ENCODE results near the gene PMM2.
"Not testable (repeated sequence)": the region's sequence is repeated elsewhere in the genome, so short reads cannot be mapped to it uniquely, and the experiment has no call there.

Gene PMM2

DNA sequence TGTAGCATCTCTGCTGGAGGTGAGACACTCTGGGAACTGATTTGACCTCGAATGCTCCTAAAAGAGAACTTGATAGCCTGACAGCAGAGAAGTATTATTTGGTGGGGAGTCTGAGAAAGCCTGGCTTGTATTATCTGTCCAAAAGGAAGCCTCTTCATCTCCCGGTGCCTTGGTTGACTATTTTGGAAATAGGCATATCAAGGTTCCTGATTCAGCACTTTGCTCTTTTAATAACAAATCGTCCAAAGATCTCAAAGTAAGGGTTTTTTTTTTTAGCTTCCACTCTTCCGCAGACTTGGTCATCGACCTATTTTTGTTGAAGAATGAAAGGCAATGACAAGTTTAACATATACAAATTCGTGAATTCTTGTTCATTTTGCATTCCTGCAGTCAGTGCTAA lies 15.0 kb upstream of the PMM2 start:
- DNase-seq (ENCODE audit: low read depth): no peak

DNA sequence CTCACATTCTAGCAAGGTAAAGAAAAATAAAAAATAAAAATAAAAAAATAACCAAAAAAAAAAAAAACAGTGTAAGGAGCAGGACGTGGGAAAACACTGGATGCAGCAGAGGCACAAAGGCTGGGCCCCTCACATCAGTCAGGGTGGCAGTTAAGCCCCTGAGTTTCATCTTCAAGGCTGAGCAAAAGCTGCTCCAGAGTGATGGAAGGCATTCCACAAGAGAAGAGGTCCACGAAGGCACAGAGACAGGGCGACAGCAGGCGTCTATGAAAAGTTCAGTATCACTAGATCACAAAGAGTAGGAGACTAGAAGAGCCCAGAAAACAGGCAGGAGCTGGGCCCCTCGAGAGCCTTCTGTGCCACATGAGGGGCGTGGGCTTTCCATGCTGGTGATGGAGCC lies 12.2 kb upstream of the PMM2 start:
- no peak for DNase-seq (ENCODE audit: low read depth)

- not testable (repeated sequence) for DNase-seq (ENCODE audit: low read depth)
These were observed 11.3 kb upstream of the PMM2 start for GRCh38 chr16:8786316-8786715.

GRCh38 chr16:8788578-8789172 lies 9.0 kb upstream of the PMM2 start:
- no peak for DNase-seq (ENCODE audit: low read depth)

DNA sequence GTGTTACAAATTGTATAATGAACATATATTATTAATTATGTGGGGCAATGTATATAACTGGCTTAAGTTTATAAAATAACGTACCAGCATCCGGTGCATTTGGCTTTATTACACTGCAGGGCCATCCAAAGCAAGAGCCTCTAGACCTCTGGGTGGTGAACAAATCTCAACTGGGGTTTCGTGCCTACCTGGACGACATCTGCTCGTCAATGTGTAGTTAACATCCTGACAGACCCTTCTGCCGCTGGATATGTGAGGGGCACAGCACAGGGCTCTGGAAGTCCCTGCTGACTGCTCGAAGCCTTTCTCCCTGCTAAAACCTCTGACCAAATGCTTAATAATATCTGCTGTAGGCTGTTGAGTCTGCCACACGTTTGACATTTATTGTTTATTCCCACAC lies 2.5 kb upstream of the PMM2 start:
- DNase-seq (ENCODE audit: low read depth): no peak

DNA sequence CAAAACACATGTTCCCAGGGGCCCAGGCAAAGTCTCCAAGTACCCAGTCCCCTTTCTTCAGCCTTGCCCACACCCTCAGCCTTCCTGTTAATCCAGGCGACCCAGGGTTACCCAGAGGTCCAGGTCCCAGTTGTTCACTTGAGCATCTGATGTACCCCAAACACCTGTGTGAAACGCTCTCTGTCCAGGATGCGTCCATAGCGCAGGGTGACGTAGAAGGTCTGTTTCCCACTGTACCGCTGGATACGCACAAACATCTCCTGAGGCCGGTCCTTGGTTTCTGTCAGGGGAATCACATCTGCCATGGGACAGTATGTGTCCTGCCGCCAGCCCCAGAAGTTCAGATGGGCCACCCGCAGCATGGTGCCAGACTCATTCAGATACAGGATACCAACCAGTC lies 1.8 kb upstream of the PMM2 start:
- DNase-seq (ENCODE audit: low read depth): no peak

GRCh38 chr16:8796469-8797363 lies 923 bp upstream of the PMM2 start:
- DNase-seq (ENCODE audit: low read depth): no peak

DNA sequence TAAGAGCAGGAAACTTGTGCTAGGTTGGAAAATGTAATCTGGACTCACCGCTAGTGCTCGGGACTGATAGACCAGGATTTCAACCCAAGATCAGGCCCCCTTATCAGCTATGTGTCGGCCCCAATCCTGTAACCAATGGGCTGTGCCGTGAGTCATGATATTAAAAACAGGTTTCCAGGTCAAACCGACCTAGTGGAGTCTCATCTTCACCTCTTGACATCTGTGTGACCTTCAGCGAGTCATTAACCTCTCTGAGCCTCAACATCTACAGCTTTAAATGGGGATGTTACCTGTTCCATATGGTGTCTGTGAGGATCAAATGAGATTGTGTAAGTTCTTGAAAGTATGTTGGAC lies 512 bp downstream of the PMM2 start:
- DNase-seq (ENCODE audit: low read depth): peak; percentile 22

- DNase-seq (ENCODE audit: low read depth): no peak
These were observed 1.0 kb downstream of the PMM2 start for GRCh38 chr16:8798535-8799157.

DNA sequence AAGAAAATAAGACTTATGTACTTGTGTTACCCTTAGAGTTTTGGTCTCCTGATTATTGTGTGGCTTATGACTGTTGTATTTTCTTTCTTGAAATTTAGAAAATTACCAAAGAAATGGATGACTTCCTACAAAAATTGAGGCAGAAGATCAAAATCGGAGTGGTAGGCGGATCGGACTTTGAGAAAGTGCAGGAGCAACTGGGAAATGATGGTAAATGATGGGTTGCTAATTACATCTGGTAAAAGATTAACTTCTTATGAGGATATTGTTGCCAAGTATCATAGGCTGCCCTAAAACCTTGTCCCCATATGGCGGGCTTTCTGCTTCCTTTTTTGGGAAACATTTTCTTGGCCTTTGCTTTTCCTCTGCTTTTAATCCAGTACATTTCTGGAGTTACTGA lies 4.1 kb downstream of the PMM2 start:
- DNase-seq (ENCODE audit: low read depth): no peak

- DNase-seq (ENCODE audit: low read depth): not testable (repeated sequence)
These were observed 6.1 kb downstream of the PMM2 start for GRCh38 chr16:8803733-8804132.

- no peak for DNase-seq (ENCODE audit: low read depth)
These were observed 6.7 kb downstream of the PMM2 start for GRCh38 chr16:8804313-8804712.

DNA sequence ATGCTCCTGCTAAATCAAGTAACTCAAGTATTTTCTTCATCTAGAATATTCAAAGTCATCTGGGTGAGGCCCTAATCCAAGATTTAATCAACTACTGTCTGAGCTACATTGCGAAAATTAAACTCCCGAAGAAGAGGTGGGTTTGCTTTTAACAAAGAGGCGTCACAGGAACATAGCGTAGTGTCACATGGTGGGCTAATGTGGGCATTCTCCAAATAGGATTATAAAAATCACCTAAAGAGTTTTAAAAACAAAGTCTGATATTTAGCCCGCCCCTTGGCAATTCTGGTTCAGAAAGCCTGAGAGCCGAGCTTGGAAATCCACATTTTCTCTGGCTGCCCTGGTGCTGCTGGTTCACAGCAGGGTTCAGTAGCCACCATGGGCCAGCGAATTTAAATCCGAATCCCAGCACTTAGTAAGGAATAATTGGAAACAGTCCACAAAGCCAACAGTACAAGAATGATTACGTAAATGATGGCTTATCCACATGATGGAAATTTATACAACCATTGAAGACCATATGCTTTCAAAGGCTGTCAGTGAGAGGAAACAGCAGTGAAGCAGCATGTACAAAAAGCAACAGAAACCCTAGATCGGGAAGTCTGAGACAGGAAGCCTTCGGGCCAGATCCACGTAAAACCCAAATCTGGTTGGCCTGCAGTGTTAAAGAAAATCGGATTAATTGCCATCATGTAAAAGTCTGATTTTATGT lies 8.8 kb downstream of the PMM2 start:
- DNase-seq (ENCODE audit: low read depth): no peak

DNA sequence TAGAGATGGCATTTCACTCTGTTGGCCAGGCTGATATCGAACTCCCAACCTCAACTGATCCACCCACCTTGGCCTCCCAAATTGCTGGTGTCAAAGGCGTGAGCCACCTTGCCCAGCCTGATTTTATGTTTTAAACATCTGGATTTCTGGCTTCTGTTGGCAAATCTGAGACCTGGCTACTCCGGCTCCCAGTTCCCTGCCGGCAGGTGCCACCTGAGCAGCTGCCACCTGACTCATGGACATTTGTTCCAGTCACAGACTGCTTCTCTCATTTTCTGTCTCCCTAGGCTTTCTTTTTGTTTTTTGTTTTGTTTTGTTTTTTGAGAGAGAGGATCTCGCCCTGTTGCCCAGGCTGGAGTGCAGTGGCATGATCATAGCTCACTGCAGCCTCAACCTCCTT lies 9.6 kb downstream of the PMM2 start:
- no peak for DNase-seq (ENCODE audit: low read depth)

GRCh38 chr16:8808009-8808408 lies 10.4 kb downstream of the PMM2 start:
- no peak for DNase-seq (ENCODE audit: low read depth)

DNA sequence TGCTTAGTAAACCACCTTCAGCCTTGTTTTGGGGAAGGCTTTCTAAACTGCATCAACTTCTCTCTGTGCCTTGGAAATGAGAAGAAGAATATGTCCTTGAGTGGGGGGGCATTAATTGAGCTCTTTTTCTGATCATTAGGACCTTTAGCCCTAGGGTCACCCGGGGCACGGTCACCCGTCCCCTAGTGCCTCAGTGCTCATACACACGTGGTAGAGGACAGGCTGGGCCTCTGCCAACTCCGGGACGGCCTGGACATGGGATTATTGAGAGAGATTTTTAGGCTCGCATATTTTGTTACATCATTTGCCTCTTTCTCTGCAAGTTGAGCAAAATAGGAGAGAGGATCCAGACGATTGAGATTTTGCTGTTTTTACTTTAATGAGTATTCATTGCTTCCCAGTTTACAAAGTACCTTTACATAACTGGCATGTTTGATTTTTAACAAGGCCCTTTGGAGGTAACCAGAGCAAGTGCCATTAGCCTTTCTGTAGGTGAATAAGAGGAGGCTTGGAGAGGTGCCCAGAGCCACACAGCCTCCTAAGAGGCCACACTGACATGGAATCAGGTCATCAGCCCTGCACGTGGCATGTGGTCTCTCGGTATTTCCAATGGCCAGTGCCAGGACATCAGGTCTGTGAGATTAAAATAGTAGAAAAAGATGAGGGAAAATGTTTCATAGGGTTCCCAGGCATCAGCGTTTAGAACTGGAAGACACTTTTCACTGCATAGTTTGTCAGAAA lies 11.1 kb downstream of the PMM2 start:
- DNase-seq (ENCODE audit: low read depth): no peak

GRCh38 chr16:8812162-8812843 lies 14.7 kb downstream of the PMM2 start:
- no peak for DNase-seq (ENCODE audit: low read depth)

- no peak for DNase-seq (ENCODE audit: low read depth)
These were observed 16.6 kb downstream of the PMM2 start for GRCh38 chr16:8814095-8814806.

DNA sequence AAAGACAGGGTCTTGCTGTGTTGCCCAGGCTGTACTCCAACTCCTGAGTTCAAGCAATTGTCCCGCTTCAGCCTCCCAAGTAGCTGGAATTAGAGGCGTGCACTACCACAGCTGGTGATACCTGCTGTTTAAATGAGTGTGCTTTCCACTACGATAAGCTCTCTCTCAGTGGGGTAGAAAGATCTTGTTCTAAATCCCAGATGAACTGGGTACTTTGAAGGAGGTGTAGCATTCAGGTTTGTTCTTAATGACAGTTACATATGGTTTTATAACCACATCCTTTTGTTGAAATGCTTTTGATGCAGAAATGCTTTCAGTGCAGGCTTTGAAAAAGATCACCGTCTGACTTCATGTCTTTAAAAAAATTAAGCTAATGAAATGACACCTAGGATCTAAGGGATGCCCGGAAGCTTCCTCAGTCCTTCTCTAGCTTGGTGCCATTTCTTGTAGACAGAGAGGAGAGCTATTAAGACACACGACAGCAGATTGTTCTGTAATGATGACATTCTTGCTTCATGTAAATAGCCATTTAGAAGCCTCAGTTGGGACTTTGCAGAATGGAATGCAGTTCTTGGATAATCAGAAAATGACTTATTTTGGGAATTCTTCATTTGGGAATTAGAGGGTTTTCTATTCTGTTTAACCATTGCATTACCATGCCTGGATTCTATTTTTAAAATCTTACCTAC lies 19.5 kb downstream of the PMM2 start:
- DNase-seq (ENCODE audit: low read depth): no peak

Data from stimulated activated CD4-positive, alpha-beta T cell treated with anti-CD3 and anti-CD28 coated beads, Interleukin-2, amount 100 ng/mL, for 4 hours (primary cell).